Muscle layer of colon (tissue), 2 donors: ENCODE results near the gene SNX22.
"Not testable (repeated sequence)": the region's sequence is repeated elsewhere in the genome, so short reads cannot be mapped to it uniquely, and the experiment has no call there.

Experiments
- H3K27ac ChIP-seq: one replicate; pipeline ENCODE4 v1.7.0; 2013; ENCODE audit warnings: low read depth, mild to moderate bottlenecking, low read length, moderate library complexity
- H3K27me3 ChIP-seq, 2 donors: one replicate each; pipeline ENCODE4 v1.7.0; 2013; ENCODE audit warnings: low read length in 2 of 2, mild to moderate bottlenecking in 2 of 2; ENCODE audit not compliant: insufficient read depth in 2 of 2, control insufficient read depth in 1 of 2
- H3K36me3 ChIP-seq: one replicate; pipeline ENCODE4 v1.7.0; 2013; ENCODE audit warnings: mild to moderate bottlenecking, low read length; ENCODE audit not compliant: insufficient read depth
- H3K4me1 ChIP-seq: one replicate; pipeline ENCODE4 v1.7.0; 2013; ENCODE audit warnings: mild to moderate bottlenecking, low read length; ENCODE audit not compliant: insufficient read depth
- H3K4me3 ChIP-seq, 2 donors: one replicate each; pipeline ENCODE4 v1.7.0; 2013; ENCODE audit warnings: low read length in 2 of 2, low read depth in 1 of 2, mild to moderate bottlenecking in 1 of 2, moderate library complexity in 1 of 2
- H3K9ac ChIP-seq: one replicate; pipeline ENCODE4 v1.7.0; 2013; ENCODE audit warnings: low read length
- H3K9me3 ChIP-seq: one replicate; pipeline ENCODE4 v1.7.0; 2013; ENCODE audit warnings: mild to moderate bottlenecking, low read length
- donor health status: abdominal sarcoma.
- donor health status: Adenocarcinoma of cecum.

The SNX22 gene

DNA sequence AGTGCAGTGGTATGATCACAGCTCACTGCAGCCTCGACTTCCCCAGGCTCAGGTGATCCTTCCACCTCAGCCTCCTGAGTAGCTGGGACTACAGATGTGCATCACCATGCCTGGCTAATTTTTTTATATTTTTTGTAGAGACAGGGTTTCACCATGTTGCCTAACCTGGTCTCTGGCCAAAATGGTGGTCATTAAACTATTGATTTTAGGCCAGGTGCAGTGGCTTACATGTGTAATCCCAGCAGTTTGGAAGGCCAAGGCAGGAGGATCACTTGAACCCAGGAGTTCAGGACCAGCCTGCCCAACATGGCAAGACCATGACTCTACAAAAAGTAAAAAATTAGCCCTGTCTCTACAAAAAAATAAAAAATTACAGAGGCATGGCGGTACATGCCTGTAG lies 31.2 kb upstream of the SNX22 start:
- not testable (repeated sequence) for H3K27me3 ChIP-seq, H3K4me1 ChIP-seq, H3K4me3 ChIP-seq, H3K9ac ChIP-seq, H3K27ac ChIP-seq, H3K9me3 ChIP-seq
- peaks cover 74% of the 10 kb centered on the region for H3K36me3 ChIP-seq

DNA sequence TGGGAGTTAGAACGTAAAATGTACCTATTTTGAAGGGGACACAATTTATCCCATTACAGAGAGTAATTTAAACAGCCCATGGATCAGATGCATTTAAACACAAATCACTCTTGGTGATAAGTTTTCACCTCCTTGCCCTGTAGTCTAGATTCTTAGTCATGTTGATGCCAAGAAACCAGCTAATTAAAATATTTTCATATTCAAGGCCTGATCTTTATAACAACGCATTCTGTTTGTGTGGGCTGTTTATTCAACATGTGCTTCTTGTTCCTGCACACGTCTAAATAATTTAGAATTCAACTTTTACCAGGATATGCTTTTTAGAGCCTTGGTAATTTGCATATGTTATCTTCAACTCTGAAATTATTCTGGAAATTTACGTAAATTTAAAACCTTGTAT lies 29.9 kb upstream of the SNX22 start:
- Histone ChIP-seq H3K27me3 (no peaks in the 10 kb centered on the region), H3K36me3 (peaks cover 69% of the 10 kb centered on the region), H3K9me3 (no peaks in the 10 kb centered on the region), H3K4me3 (no peak overlapping the region), H3K27ac (no peak overlapping the region), H3K9ac (no peak overlapping the region), H3K4me1 (no peaks in the 10 kb centered on the region)

GRCh38 chr15:64122444-64122843 lies 29.1 kb upstream of the SNX22 start:
- Histone ChIP-seq H3K27me3 (no peaks in the 10 kb centered on the region), H3K27ac (no peak overlapping the region), H3K9ac (no peak overlapping the region), H3K4me3 (no peak overlapping the region), H3K36me3 (peaks cover 77% of the 10 kb centered on the region), H3K9me3 (no peaks in the 10 kb centered on the region), H3K4me1 (no peaks in the 10 kb centered on the region)

DNA sequence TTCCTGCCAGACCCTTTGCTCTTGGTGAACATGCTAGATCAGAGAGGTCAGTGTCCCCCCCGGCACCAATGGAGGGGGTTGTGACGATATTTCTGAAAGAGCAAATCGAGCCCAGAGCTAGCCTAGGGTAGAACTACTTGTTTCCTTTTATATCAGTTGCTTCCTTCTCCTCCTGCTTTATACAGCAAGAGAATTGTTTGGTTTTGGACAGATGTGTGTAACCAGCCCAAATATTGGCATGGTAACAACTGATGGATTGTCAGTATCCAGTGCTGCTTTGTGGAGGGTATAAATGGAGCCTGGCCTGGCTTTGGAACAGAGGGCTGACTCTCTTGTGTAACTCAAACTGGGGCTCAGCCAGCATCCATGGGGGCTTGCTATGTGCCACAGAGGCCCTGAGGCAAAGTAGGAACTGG lies 28.6 kb upstream of the SNX22 start:
- H3K27me3 ChIP-seq = no peaks in the 10 kb centered on the region
- H3K27ac ChIP-seq = no peak overlapping the region
- no peaks in the 10 kb centered on the region for H3K4me1 ChIP-seq
- no peak overlapping the region for H3K4me3 ChIP-seq
- peaks cover 77% of the 10 kb centered on the region for H3K36me3 ChIP-seq
- no peak overlapping the region for H3K9ac ChIP-seq
- H3K9me3 ChIP-seq = no peaks in the 10 kb centered on the region

DNA sequence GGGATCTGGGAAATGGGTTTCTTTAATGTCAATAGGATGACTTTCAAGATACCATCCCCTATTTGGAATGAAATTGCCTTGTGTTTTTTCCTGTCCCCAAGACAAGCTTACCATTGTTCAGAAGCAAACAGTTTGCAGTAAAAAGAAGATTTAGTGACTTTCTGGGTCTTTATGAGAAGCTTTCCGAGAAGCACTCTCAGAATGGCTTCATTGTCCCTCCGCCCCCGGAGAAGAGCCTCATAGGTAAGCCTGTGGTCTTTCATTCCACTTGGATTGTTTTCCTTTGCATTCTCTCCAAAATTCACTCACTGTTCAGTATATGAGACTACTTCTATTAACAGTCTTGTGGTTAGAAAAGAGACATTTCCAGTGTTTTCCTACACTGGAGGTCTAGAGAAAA lies 25.6 kb upstream of the SNX22 start:
- H3K4me1 ChIP-seq = no peaks in the 10 kb centered on the region
- H3K4me3 ChIP-seq = no peak overlapping the region
- H3K27ac ChIP-seq = no peak overlapping the region
- no peaks in the 10 kb centered on the region for H3K9me3 ChIP-seq
- no peaks in the 10 kb centered on the region for H3K27me3 ChIP-seq
- H3K9ac ChIP-seq = no peak overlapping the region
- H3K36me3 ChIP-seq = peaks cover 72% of the 10 kb centered on the region

GRCh38 chr15:64127521-64128270 lies 23.8 kb upstream of the SNX22 start:
- Histone ChIP-seq H3K36me3 (peaks cover 75% of the 10 kb centered on the region), H3K27me3 (no peaks in the 10 kb centered on the region), H3K27ac (no peak overlapping the region), H3K9ac (no peak overlapping the region), H3K4me3 (no peak overlapping the region), H3K4me1 (no peaks in the 10 kb centered on the region), H3K9me3 (no peaks in the 10 kb centered on the region)

DNA sequence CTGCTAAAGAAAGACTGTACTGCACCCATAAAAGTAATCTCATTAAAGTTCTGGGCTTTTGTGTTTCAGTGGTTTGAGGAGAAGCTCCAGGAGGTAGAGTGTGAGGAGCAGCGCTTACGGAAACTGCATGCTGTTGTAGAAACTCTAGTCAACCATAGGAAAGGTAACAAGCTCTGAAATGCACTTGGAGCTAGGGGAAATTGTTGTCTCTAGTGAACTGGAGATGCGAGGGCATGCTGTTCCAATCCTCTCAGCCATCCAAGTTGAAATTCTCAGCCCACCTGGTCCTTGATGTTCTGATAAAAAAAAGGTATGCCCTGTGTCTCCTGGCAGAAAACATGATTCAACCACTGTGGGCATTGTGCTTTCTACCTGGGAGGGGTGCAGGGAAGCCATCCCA lies 21.4 kb upstream of the SNX22 start:
- H3K36me3 ChIP-seq = peaks cover 78% of the 10 kb centered on the region
- H3K9me3 ChIP-seq = no peaks in the 10 kb centered on the region
- H3K27me3 ChIP-seq = no peaks in the 10 kb centered on the region
- no peak overlapping the region for H3K4me3 ChIP-seq
- peaks cover 11% of the 10 kb centered on the region for H3K4me1 ChIP-seq
- H3K9ac ChIP-seq = no peak overlapping the region
- no peak overlapping the region for H3K27ac ChIP-seq

DNA sequence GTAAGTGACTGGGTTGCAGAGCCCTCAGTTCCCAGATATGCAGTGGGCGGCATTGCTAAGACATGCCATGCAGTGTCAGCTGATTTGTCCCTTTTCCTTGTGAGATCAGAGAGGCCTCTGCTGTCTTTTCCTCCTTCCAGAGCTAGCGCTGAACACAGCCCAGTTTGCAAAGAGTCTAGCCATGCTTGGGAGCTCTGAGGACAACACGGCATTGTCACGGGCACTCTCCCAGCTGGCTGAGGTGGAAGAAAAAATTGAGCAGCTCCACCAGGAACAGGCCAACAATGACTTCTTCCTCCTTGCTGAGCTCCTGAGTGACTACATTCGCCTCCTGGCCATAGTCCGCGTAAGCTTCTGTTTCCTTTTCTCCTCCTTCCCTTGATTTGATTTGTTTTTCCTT lies 20.0 kb upstream of the SNX22 start:
- Histone ChIP-seq H3K9me3 (no peaks in the 10 kb centered on the region), H3K36me3 (peaks cover 79% of the 10 kb centered on the region), H3K4me3 (no peak overlapping the region), H3K4me1 (peaks cover 11% of the 10 kb centered on the region), H3K27me3 (no peaks in the 10 kb centered on the region), H3K27ac (no peak overlapping the region), H3K9ac (no peak overlapping the region)

- H3K27me3 ChIP-seq = no peaks in the 10 kb centered on the region
- no peak overlapping the region for H3K27ac ChIP-seq
- no peak overlapping the region for H3K9ac ChIP-seq
- H3K36me3 ChIP-seq = peaks cover 79% of the 10 kb centered on the region
- no peak overlapping the region for H3K4me3 ChIP-seq
- peaks cover 11% of the 10 kb centered on the region for H3K4me1 ChIP-seq
- H3K9me3 ChIP-seq = no peaks in the 10 kb centered on the region
These were observed 19.3 kb upstream of the SNX22 start for GRCh38 chr15:64132217-64132616.

DNA sequence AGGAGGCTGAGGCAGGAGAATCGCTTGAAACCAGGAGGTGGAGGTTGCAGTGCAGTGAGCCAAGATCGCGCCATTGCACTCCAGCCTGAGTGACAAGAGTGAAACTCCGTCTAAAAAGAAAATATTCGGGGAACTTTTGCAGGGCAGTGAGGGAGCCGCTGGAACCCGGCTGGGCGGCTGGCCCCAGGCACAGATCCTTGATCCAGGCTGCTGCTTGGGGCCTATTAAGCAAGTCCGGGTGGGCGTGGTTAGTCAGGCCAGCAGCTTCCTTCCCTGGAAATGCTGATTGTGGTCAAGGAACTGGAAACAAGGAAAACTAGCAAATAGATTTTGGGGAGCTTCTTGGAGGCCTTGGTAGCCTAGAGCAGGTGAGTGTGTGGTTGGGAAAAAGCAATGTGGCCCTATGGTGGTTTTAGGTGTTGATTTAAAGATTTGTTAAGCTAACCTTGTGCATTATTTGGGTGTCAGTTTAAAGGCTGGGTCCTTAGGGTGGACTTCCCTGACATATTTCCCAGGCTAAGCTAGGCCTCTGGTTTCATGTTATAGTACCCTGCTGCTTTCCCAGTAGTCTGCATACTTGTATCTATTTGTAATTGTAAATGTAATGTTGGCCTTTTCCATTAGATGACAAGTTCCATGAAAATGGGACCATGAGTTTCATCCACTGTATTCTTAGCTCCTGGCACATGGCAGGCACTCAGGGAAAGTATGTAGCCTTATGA lies 17.7 kb upstream of the SNX22 start:
- H3K27me3 ChIP-seq = no peaks in the 10 kb centered on the region
- H3K9me3 ChIP-seq = no peaks in the 10 kb centered on the region
- no peak overlapping the region for H3K27ac ChIP-seq
- peaks cover 78% of the 10 kb centered on the region for H3K36me3 ChIP-seq
- H3K4me3 ChIP-seq = no peak overlapping the region
- H3K4me1 ChIP-seq = peaks cover 11% of the 10 kb centered on the region
- no peak overlapping the region for H3K9ac ChIP-seq

- H3K27me3 ChIP-seq = no peaks in the 10 kb centered on the region
- no peak overlapping the region for H3K9ac ChIP-seq
- H3K36me3 ChIP-seq = peaks cover 74% of the 10 kb centered on the region
- no peak overlapping the region for H3K27ac ChIP-seq
- no peaks in the 10 kb centered on the region for H3K9me3 ChIP-seq
- H3K4me1 ChIP-seq = peaks cover 11% of the 10 kb centered on the region
- no peak overlapping the region for H3K4me3 ChIP-seq
These were observed 17.1 kb upstream of the SNX22 start for GRCh38 chr15:64134345-64134829.

GRCh38 chr15:64136347-64136746 lies 15.2 kb upstream of the SNX22 start:
- Histone ChIP-seq H3K4me1 (peaks cover 11% of the 10 kb centered on the region), H3K9me3 (no peaks in the 10 kb centered on the region), H3K4me3 (no peak overlapping the region), H3K9ac (no peak overlapping the region), H3K36me3 (peaks cover 59% of the 10 kb centered on the region), H3K27ac (no peak overlapping the region), H3K27me3 (no peaks in the 10 kb centered on the region)
